Stimulated activated CD4-positive, alpha-beta T cell treated with anti-CD3 and anti-CD28 coated beads, Interleukin-1b, Interleukin-23, amount 100 ng/mL, for 24 hours (primary cell): ENCODE results near the gene CEBPB.

Experiments
- DNase-seq, 4 experiments: peaks; one replicate each; pipeline ENCODE4 v3.0.0-alpha.2; 2020; ENCODE audit warnings: low read depth in 4 of 4, low spot score in 1 of 4

Gene CEBPB

GRCh38 chr20:50224531-50225255, 34.1 kb downstream of the CEBPB start:
- no peak for DNase-seq

GRCh38 chr20:50226093-50226974, 35.7 kb downstream of the CEBPB start:
- no peak for DNase-seq

- no peak for DNase-seq
These were observed 36.9 kb downstream of the CEBPB start for GRCh38 chr20:50227506-50227905.

- DNase-seq = no peak
These were observed 38.6 kb downstream of the CEBPB start for GRCh38 chr20:50229156-50229607.

GRCh38 chr20:50230184-50230583, 39.6 kb downstream of the CEBPB start:
- DNase-seq = no peak

- no peak for DNase-seq
These were observed 40.4 kb downstream of the CEBPB start for GRCh38 chr20:50230871-50231560.

- no peak for DNase-seq
These were observed 41.2 kb downstream of the CEBPB start for GRCh38 chr20:50231854-50232253.

- no peak for DNase-seq
These were observed 42.2 kb downstream of the CEBPB start for GRCh38 chr20:50232651-50233324.

- DNase-seq = no peak
These were observed 42.9 kb downstream of the CEBPB start for GRCh38 chr20:50233325-50234212.

- DNase-seq = no peak
These were observed 43.7 kb downstream of the CEBPB start for GRCh38 chr20:50234288-50234687.

- DNase-seq = no peak
These were observed 46.7 kb downstream of the CEBPB start for GRCh38 chr20:50237349-50237748.

- DNase-seq = no peak
These were observed 47.6 kb downstream of the CEBPB start for GRCh38 chr20:50238081-50238800.

- no peak for DNase-seq
These were observed 49.5 kb downstream of the CEBPB start for GRCh38 chr20:50240092-50240491.

- no peak for DNase-seq
These were observed 51.5 kb downstream of the CEBPB start for GRCh38 chr20:50242178-50242514.
